Measurements from ENCODE around the gene CAP2.

GRCh38 chr6:17552861-17553260 lies 159.5 kb downstream of the CAP2 start:
- TF ChIP-seq CTCF (conservative IDR thresholded peaks at IDR 0.05 in 1 of 2, IDR thresholded peaks at IDR 0.05 in 1 of 2; ENCODE audit: low read depth in 1 of 2, low read length in 2 of 2) (no peak), EZH2 (IDR thresholded peaks at IDR 0.05; ENCODE audit: low read length, missing control alignments) (no peak)
